OCI-LY1 (cell line): ENCODE data around the gene RIPPLY1.

Experiments
- H2AFZ ChIP-seq: fragments of 200-600 bp; sonication (generic), shearing (Covaris generic); 2 replicates; pipeline ENCODE4 v1.6.0; 2014; ENCODE audit warnings: antibody characterized with exemption, mild to moderate bottlenecking, low read length
- H3F3A ChIP-seq: fragments of 200-600 bp; sonication (generic), shearing (Covaris generic); 2 replicates; pipeline ENCODE4 v1.6.0; 2014; ENCODE audit warnings: mild to moderate bottlenecking, antibody characterized with exemption, low read length, moderate library complexity; ENCODE audit not compliant: insufficient read depth
- H3K27ac ChIP-seq: fragments of 200-600 bp; sonication (generic); 2 replicates; pipeline ENCODE4 v1.5.1; 2014; ENCODE audit warnings: low read length, mixed run types, mild to moderate bottlenecking, low read depth; ENCODE audit not compliant: poor library complexity, severe bottlenecking
- H3K27me3 ChIP-seq: fragments of 200-600 bp; sonication (generic); 2 replicates; pipeline ENCODE4 v1.6.0; 2014; ENCODE audit warnings: antibody characterized with exemption, mild to moderate bottlenecking, low read length, moderate library complexity; ENCODE audit not compliant: insufficient read depth
- H3K36me3 ChIP-seq: fragments of 200-600 bp; sonication (generic); 2 replicates; pipeline ENCODE4 v1.6.1; 2014; ENCODE audit warnings: mild to moderate bottlenecking, antibody characterized with exemption, low read length, moderate library complexity, mixed read lengths; ENCODE audit not compliant: insufficient read depth
- H3K4me1 ChIP-seq: fragments of 200-600 bp; sonication (generic); 2 replicates; pipeline ENCODE4 v1.5.1; 2014; ENCODE audit warnings: mild to moderate bottlenecking, low read length, moderate library complexity; ENCODE audit not compliant: insufficient read depth, severe bottlenecking
- H3K4me2 ChIP-seq: fragments of 200-600 bp; sonication (generic), shearing (Covaris generic); 2 replicates; pipeline ENCODE4 v1.6.1; 2014; ENCODE audit warnings: low read length
- H3K4me3 ChIP-seq: fragments of 200-600 bp; sonication (generic); 2 replicates; pipeline ENCODE4 v1.5.1; 2014; ENCODE audit warnings: low read length, low read depth, mild to moderate bottlenecking, mixed read lengths; ENCODE audit not compliant: poor library complexity, severe bottlenecking
- H3K79me2 ChIP-seq: fragments of 200-600 bp; shearing (Covaris generic); 2 replicates; pipeline ENCODE4 v1.6.1; 2016; ENCODE audit warnings: mixed run types, low read length, mixed read lengths; ENCODE audit not compliant: insufficient read depth
- H3K9ac ChIP-seq: fragments of 200-600 bp; sonication (generic), shearing (Covaris generic); 2 replicates; pipeline ENCODE4 v1.6.1; 2014; ENCODE audit warnings: mild to moderate bottlenecking, low read length, mixed read lengths
- H3K9me2 ChIP-seq: fragments of 200-600 bp; sonication (generic), shearing (Covaris generic); 2 replicates; pipeline ENCODE4 v1.6.1; 2014; ENCODE audit warnings: low read depth, mild to moderate bottlenecking, low read length, mixed read lengths
- H3K9me3 ChIP-seq: fragments of 200-600 bp; shearing (Covaris generic); 2 replicates; pipeline ENCODE4 v1.6.1; 2014; ENCODE audit warnings: low read length, mixed read lengths
- H4K20me1 ChIP-seq: fragments of 200-600 bp; sonication (generic), shearing (Covaris generic); 2 replicates; pipeline ENCODE4 v1.6.0; 2016; ENCODE audit warnings: mild to moderate bottlenecking, low read length; ENCODE audit not compliant: insufficient read depth
- EZH2 ChIP-seq: fragments of 200-600 bp; sonication (generic), shearing (Covaris generic); IDR thresholded peaks from 2 replicates; pipeline ENCODE4 v1.8.0; 2017; ENCODE audit warnings: borderline replicate concordance, mixed run types, mild to moderate bottlenecking, antibody characterized with exemption, low read length, moderate library complexity, mixed read lengths
- TF ChIP-seq, protein P1 (sequence below): fragments of 200-600 bp; sonication (generic), shearing (Covaris generic); IDR thresholded peaks from 2 replicates; pipeline ENCODE4 v1.5.1; 2017; ENCODE audit warnings: mild to moderate bottlenecking, antibody characterized with exemption, low read length, moderate library complexity, mixed read lengths

The RIPPLY1 gene

GRCh38 chrX:106863697-106864096, 39.4 kb downstream of the RIPPLY1 start:
- Histone ChIP-seq H3K9ac (no peak overlapping the region), H3K4me1 (no peaks in the 10 kb centered on the region), H3K9me3 (no peaks in the 10 kb centered on the region), H3F3A (no peaks in the 10 kb centered on the region), H3K4me3 (no peak overlapping the region), H3K4me2 (no peak overlapping the region), H3K79me2 (no peaks in the 10 kb centered on the region), H4K20me1 (no peaks in the 10 kb centered on the region), H3K36me3 (no peaks in the 10 kb centered on the region), H3K27ac (no peak overlapping the region), H3K9me2 (no peaks in the 10 kb centered on the region), H2AFZ (no peak overlapping the region), H3K27me3 (no peaks in the 10 kb centered on the region)
- no peak for TF ChIP-seq EZH2
- TF ChIP-seq, protein P1, sequence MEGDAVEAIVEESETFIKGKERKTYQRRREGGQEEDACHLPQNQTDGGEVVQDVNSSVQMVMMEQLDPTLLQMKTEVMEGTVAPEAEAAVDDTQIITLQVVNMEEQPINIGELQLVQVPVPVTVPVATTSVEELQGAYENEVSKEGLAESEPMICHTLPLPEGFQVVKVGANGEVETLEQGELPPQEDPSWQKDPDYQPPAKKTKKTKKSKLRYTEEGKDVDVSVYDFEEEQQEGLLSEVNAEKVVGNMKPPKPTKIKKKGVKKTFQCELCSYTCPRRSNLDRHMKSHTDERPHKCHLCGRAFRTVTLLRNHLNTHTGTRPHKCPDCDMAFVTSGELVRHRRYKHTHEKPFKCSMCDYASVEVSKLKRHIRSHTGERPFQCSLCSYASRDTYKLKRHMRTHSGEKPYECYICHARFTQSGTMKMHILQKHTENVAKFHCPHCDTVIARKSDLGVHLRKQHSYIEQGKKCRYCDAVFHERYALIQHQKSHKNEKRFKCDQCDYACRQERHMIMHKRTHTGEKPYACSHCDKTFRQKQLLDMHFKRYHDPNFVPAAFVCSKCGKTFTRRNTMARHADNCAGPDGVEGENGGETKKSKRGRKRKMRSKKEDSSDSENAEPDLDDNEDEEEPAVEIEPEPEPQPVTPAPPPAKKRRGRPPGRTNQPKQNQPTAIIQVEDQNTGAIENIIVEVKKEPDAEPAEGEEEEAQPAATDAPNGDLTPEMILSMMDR = no peak

DNA sequence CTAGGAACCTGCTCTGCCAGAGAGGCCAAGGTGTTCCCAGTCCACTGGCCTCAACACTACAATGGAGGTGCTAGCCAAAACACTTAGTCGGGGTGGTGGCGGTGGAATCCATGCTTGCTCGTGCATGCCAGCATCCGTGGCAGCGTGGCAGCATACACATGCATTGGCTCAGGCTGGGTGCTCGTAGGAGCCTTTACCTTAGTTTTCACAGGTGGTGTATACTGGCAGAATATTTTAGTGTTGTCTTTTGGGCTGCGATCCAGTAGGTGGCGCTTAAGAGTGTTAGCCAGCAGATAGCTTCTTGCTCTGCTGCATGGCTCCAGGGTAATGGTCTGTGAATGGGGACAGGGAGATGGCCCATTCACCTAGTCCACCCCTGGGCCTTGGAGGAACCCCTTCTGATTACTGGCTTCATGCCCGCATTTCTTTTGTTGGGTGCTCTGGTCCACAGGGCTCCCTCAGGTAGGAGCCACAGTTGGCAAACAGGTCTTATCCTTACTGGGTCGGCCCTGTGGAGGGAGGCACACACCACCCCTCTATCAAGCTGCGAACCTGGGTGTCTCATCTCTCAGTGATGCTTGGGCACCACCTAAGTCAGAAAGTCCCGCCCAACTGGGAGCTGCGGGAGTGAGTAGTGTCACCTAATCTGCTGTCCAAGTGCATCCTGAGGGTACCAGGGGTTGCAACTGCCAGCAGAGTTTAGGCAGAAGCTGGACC, 40.0 kb downstream of the RIPPLY1 start:
- H3K79me2 ChIP-seq = no peaks in the 10 kb centered on the region
- H3K27me3 ChIP-seq = no peaks in the 10 kb centered on the region
- no peaks in the 10 kb centered on the region for H3K36me3 ChIP-seq
- H3K27ac ChIP-seq = no peak overlapping the region
- TF ChIP-seq, protein P1 = peak; percentile 45; the same call in 1 of the 2 replicates
- TF ChIP-seq EZH2 = no peak
- H3K9ac ChIP-seq = no peak overlapping the region
- H3K4me1 ChIP-seq = no peaks in the 10 kb centered on the region
- no peak overlapping the region for H2AFZ ChIP-seq
- H3F3A ChIP-seq = no peaks in the 10 kb centered on the region
- H3K4me2 ChIP-seq = no peak overlapping the region
- no peaks in the 10 kb centered on the region for H3K9me3 ChIP-seq
- no peaks in the 10 kb centered on the region for H4K20me1 ChIP-seq
- H3K9me2 ChIP-seq = no peaks in the 10 kb centered on the region
- H3K4me3 ChIP-seq = no peak overlapping the region
